ENCODE measurements around the gene MICOS13. TPM values are rescaled to one million over a fixed set of nuclear protein-coding genes. Genes with fewer than 3 reads are reported as not detected.

MICOS13 gene
- total RNA-seq, 1 donor from 2014 or later: 48.0 TPM

DNA sequence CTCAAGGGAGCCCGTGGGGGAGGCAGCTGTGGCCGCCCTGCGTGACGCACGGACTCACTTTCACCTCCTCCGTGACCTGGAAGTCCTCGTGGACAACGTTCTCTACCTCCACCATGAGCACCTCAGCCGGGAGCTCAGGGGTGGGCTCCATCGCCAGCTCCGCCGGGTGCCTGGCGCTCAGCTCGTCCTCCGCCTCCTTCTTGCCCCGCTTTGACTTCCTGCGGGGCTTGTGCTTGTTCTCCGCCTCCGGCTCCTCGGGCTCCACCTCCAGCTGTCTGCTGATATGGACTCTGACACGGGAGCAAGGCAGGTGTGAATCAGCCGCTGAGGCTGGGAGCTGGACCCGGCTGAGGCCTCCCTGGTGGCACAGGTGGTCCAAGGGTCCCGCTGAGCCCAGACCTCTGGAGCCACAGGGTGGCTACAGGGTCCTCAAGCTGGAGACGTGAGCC lies 31.4 kb upstream of the MICOS13 start:
- H3K79me2 ChIP-seq (ENCODE audit: insufficient read depth, low read length): peaks cover 30% of the 10 kb centered on the region
- no peaks in the 10 kb centered on the region for H3K9me3 ChIP-seq (ENCODE audit: insufficient read depth, low read depth, low read length)
- H3K27ac ChIP-seq (ENCODE audit: low read depth, low read length): no peak overlapping the region
- H3K4me2 ChIP-seq (ENCODE audit: low read length): no peak overlapping the region
- FAIRE-seq (no peak), DNase-seq (ENCODE audit: low read depth) (no peak)
- Mint-ChIP-seq H3K4me1 (ENCODE audit: low read depth, unreplicated experiment) (peaks cover 10% of the 10 kb centered on the region), H3K27me3 (ENCODE audit: low read depth, unreplicated experiment) (no peaks in the 10 kb centered on the region), H3K9me3 (ENCODE audit: unreplicated experiment) (no peaks in the 10 kb centered on the region), H3K4me3 (ENCODE audit: unreplicated experiment) (no peak overlapping the region), H3K36me3 (ENCODE audit: low read depth, unreplicated experiment) (peaks cover 22% of the 10 kb centered on the region), H3K27ac (ENCODE audit: unreplicated experiment) (no peak overlapping the region)
- no peaks in the 10 kb centered on the region for H3K4me1 ChIP-seq (ENCODE audit: insufficient read depth, low read length)
- peaks cover 42% of the 10 kb centered on the region for H4K20me1 ChIP-seq (ENCODE audit: insufficient read depth, low read length)
- H2AFZ ChIP-seq (ENCODE audit: low read depth, low read length): no peak overlapping the region
- H3K36me3 ChIP-seq (ENCODE audit: insufficient read depth, low read length): peaks cover 33% of the 10 kb centered on the region
- no peak overlapping the region for H3K9ac ChIP-seq (ENCODE audit: low read length)
- TF ChIP-seq, protein P1, sequence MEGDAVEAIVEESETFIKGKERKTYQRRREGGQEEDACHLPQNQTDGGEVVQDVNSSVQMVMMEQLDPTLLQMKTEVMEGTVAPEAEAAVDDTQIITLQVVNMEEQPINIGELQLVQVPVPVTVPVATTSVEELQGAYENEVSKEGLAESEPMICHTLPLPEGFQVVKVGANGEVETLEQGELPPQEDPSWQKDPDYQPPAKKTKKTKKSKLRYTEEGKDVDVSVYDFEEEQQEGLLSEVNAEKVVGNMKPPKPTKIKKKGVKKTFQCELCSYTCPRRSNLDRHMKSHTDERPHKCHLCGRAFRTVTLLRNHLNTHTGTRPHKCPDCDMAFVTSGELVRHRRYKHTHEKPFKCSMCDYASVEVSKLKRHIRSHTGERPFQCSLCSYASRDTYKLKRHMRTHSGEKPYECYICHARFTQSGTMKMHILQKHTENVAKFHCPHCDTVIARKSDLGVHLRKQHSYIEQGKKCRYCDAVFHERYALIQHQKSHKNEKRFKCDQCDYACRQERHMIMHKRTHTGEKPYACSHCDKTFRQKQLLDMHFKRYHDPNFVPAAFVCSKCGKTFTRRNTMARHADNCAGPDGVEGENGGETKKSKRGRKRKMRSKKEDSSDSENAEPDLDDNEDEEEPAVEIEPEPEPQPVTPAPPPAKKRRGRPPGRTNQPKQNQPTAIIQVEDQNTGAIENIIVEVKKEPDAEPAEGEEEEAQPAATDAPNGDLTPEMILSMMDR (IDR thresholded peaks at IDR 0.05; ENCODE audit: insufficient read depth, low read depth, low read length): no peak
- no peak for TF ChIP-seq EZH2 (IDR thresholded peaks at IDR 0.05; ENCODE audit: insufficient read depth, low read length)
- H3K27me3 ChIP-seq (ENCODE audit: insufficient read depth, low read length): no peaks in the 10 kb centered on the region
- no peak overlapping the region for H3K4me3 ChIP-seq (ENCODE audit: insufficient read depth, low read depth, low read length)

DNA sequence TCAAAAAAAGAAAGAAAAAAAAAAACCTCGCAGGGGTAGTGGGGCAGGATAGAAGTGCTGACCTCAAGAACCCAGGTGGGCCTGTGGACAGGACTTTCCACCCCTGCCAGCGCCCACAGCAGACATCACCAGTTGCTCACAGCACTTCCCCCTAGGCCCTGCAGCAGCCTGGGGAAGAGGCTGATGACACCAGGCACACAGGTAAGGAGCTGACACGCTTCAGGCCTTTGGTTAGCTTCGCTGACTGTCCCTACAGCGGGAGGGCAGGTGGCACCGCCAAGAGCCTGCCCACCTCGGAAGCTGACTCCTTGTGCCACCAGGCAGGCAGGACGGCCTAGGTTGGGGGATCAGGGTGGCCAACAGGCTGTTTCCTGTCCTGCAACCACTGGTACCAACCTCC lies 30.7 kb upstream of the MICOS13 start:
- Histone ChIP-seq H3K27me3 (ENCODE audit: insufficient read depth, low read length) (no peaks in the 10 kb centered on the region), H2AFZ (ENCODE audit: low read depth, low read length) (no peak overlapping the region), H3K4me3 (ENCODE audit: insufficient read depth, low read depth, low read length) (no peak overlapping the region), H3K27ac (ENCODE audit: low read depth, low read length) (no peak overlapping the region), H3K4me1 (ENCODE audit: insufficient read depth, low read length) (no peaks in the 10 kb centered on the region), H3K9ac (ENCODE audit: low read length) (no peak overlapping the region), H3K9me3 (ENCODE audit: insufficient read depth, low read depth, low read length) (no peaks in the 10 kb centered on the region), H3K79me2 (ENCODE audit: insufficient read depth, low read length) (peaks cover 23% of the 10 kb centered on the region), H3K4me2 (ENCODE audit: low read length) (no peak overlapping the region), H3K36me3 (ENCODE audit: insufficient read depth, low read length) (peaks cover 37% of the 10 kb centered on the region), H4K20me1 (ENCODE audit: insufficient read depth, low read length) (peaks cover 38% of the 10 kb centered on the region)
- no peak overlapping the region for H3K4me3 Mint-ChIP-seq (ENCODE audit: unreplicated experiment)
- H3K27me3 Mint-ChIP-seq (ENCODE audit: low read depth, unreplicated experiment): no peaks in the 10 kb centered on the region
- no peak for TF ChIP-seq EZH2 (IDR thresholded peaks at IDR 0.05; ENCODE audit: insufficient read depth, low read length)
- TF ChIP-seq, protein P1 (IDR thresholded peaks at IDR 0.05; ENCODE audit: insufficient read depth, low read depth, low read length): no peak
- DNase-seq (ENCODE audit: low read depth) (no peak), FAIRE-seq (no peak)
- no peaks in the 10 kb centered on the region for H3K9me3 Mint-ChIP-seq (ENCODE audit: unreplicated experiment)
- peaks cover 7% of the 10 kb centered on the region for H3K4me1 Mint-ChIP-seq (ENCODE audit: low read depth, unreplicated experiment)
- peaks cover 24% of the 10 kb centered on the region for H3K36me3 Mint-ChIP-seq (ENCODE audit: low read depth, unreplicated experiment)
- H3K27ac Mint-ChIP-seq (ENCODE audit: unreplicated experiment): no peak overlapping the region

All from astrocyte (in vitro differentiated cells and primary cell).